HEK293T (cell line): Measurements from ENCODE around the gene RGL1.

ENCODE experiments used
- CTCF ChIA-PET: fragments of 350-600 bp; formaldehyde crosslinking; extraction: SDS; loops from one replicate; lab custom pipeline; 2021; ENCODE audit warnings: antibody characterized with exemption, inconsistent platforms; lab: Yijun Ruan, JAX
- POLR2A ChIA-PET: fragments of 350-600 bp; formaldehyde crosslinking; extraction: SDS; loops from one replicate; lab custom pipeline; 2020; ENCODE audit warnings: antibody characterized with exemption, inconsistent platforms; lab: Yijun Ruan, JAX
- DNase-seq: peaks from one replicate; pipeline ENCODE4 v3.0.0; 2012; ENCODE audit warnings: mixed read lengths; ENCODE audit errors: extremely low spot score
- ARNT ChIP-seq: fragments of 450-650 bp; IDR thresholded peaks from 2 replicates; pipeline ENCODE4 v1.6.1; 2017; ENCODE audit warnings: mild to moderate bottlenecking
- BHLHE40 ChIP-seq: fragments of 450-650 bp; IDR thresholded peaks from 2 replicates; pipeline ENCODE4 v1.6.1; 2016; ENCODE audit warnings: mild to moderate bottlenecking, moderate library complexity, borderline replicate concordance
- CTBP1 ChIP-seq: fragments of 450-650 bp; IDR thresholded peaks from 2 replicates; pipeline ENCODE4 v1.6.1; 2016; ENCODE audit warnings: borderline replicate concordance
- ELF4 ChIP-seq: fragments of 450-650 bp; IDR thresholded peaks from 2 replicates; pipeline ENCODE4 v1.6.1; 2017; ENCODE audit warnings: antibody characterized with exemption
- FOXA1 ChIP-seq: fragments of 450-650 bp; IDR thresholded peaks from 2 replicates; pipeline ENCODE4 v1.6.1; 2016; ENCODE audit warnings: mild to moderate bottlenecking
- FOXK2 ChIP-seq: fragments of 450-650 bp; IDR thresholded peaks from 2 replicates; pipeline ENCODE4 v1.6.1; 2016; ENCODE audit warnings: mild to moderate bottlenecking
- FOXM1 ChIP-seq: fragments of 450-650 bp; IDR thresholded peaks from 2 replicates; pipeline ENCODE4 v1.6.1; 2017; ENCODE audit warnings: mild to moderate bottlenecking, borderline replicate concordance
- HDGF ChIP-seq: fragments of 450-650 bp; IDR thresholded peaks from 2 replicates; pipeline ENCODE4 v1.6.1; 2017; ENCODE audit warnings: antibody characterized with exemption, borderline replicate concordance
- L3MBTL2 ChIP-seq: fragments of 450-650 bp; conservative IDR thresholded peaks from 2 replicates; pipeline ENCODE4 v1.6.1; 2016; ENCODE audit warnings: mild to moderate bottlenecking
- LEF1 ChIP-seq: fragments of 450-650 bp; IDR thresholded peaks from 2 replicates; pipeline ENCODE4 v1.6.1; 2017; ENCODE audit warnings: mild to moderate bottlenecking, borderline replicate concordance
- NFRKB ChIP-seq: fragments of 450-650 bp; IDR thresholded peaks from 2 replicates; pipeline ENCODE4 v1.6.1; 2016; ENCODE audit warnings: mild to moderate bottlenecking, moderate library complexity
- PKNOX1 ChIP-seq: fragments of 450-650 bp; IDR thresholded peaks from 2 replicates; pipeline ENCODE4 v1.6.1; 2016
- SP1 ChIP-seq: fragments of 450-650 bp; IDR thresholded peaks from 2 replicates; pipeline ENCODE4 v1.6.1; 2017
- SUZ12 ChIP-seq: fragments of 450-650 bp; IDR thresholded peaks from 2 replicates; pipeline ENCODE4 v1.6.1; 2016; ENCODE audit warnings: mild to moderate bottlenecking
- TARDBP ChIP-seq: fragments of 450-650 bp; IDR thresholded peaks from 2 replicates; pipeline ENCODE4 v1.6.1; 2016
- ZNF384 ChIP-seq: fragments of 450-650 bp; IDR thresholded peaks from 2 replicates; pipeline ENCODE4 v1.6.1; 2016

RGL1 gene

GRCh38 chr1:183838221-183838620 lies 33.3 kb downstream of the RGL1 start:
- DNase-seq, result no peak
- POLR2A ChIA-PET, result no interaction called here
- no peak for TF ChIP-seq FOXK2
- no peak for TF ChIP-seq CTBP1
- no peak for TF ChIP-seq ARNT
- no peak for TF ChIP-seq NFRKB
- no peak for TF ChIP-seq HDGF
- no peak for TF ChIP-seq TARDBP
- no peak for TF ChIP-seq L3MBTL2
- no peak for TF ChIP-seq BHLHE40
- no peak for TF ChIP-seq PKNOX1
- no peak for TF ChIP-seq SP1
- no peak for TF ChIP-seq ELF4
- TF ChIP-seq SUZ12, result no peak
- no peak for TF ChIP-seq FOXA1
- TF ChIP-seq ZNF384, result no peak
- TF ChIP-seq FOXM1, result no peak
- no peak for TF ChIP-seq LEF1
- CTCF ChIA-PET, result interaction anchor here (1.1 kb wide), 1 partner anchor 78 kb away, joined by 3 read pairs; no protein-coding TSS in a partner anchor

- DNase-seq, result no peak
- POLR2A ChIA-PET, result no interaction called here
- CTCF ChIA-PET, result no interaction called here
Measured at GRCh38 chr1:183840140-183840539, 35.2 kb downstream of the RGL1 start.

GRCh38 chr1:183841550-183841949 lies 36.6 kb downstream of the RGL1 start:
- ChIA-PET CTCF (no interaction called here), POLR2A (no interaction called here)
- DNase-seq, result no peak
- TF ChIP-seq FOXK2, result no peak
- TF ChIP-seq PKNOX1, result no peak
- TF ChIP-seq TARDBP, result no peak
- TF ChIP-seq FOXM1, result no peak
- no peak for TF ChIP-seq NFRKB
- TF ChIP-seq L3MBTL2, result no peak
- no peak for TF ChIP-seq BHLHE40
- TF ChIP-seq SP1, result no peak
- no peak for TF ChIP-seq ELF4
- TF ChIP-seq ARNT, result no peak
- no peak for TF ChIP-seq FOXA1
- TF ChIP-seq LEF1, result no peak
- no peak for TF ChIP-seq CTBP1
- TF ChIP-seq SUZ12, result no peak
- TF ChIP-seq HDGF, result no peak
- no peak for TF ChIP-seq ZNF384

More at GRCh38 chr1:183840140-183840539, 35.2 kb downstream of the RGL1 start:
- TF ChIP-seq ARNT (no peak), ZNF384 (no peak), CTBP1 (no peak), NFRKB (no peak), FOXK2 (no peak), TARDBP (no peak), SP1 (no peak), HDGF (no peak), FOXA1 (no peak), PKNOX1 (no peak), SUZ12 (no peak), LEF1 (no peak), FOXM1 (no peak), L3MBTL2 (no peak), BHLHE40 (no peak), ELF4 (no peak)

GRCh38 chr1:183841950-183842794 lies 37.3 kb downstream of the RGL1 start:
- peak; percentile 27 for DNase-seq
- CTCF ChIA-PET, result no interaction called here
- no peak for TF ChIP-seq ZNF384
- POLR2A ChIA-PET, result no interaction called here

GRCh38 chr1:183842795-183843144 lies 37.9 kb downstream of the RGL1 start:
- CTCF ChIA-PET, result no interaction called here
- no peak for TF ChIP-seq L3MBTL2
- TF ChIP-seq FOXM1, result no peak
- no peak for TF ChIP-seq CTBP1
- TF ChIP-seq LEF1, result no peak
- TF ChIP-seq FOXA1, result no peak
- no peak for TF ChIP-seq ZNF384
- no peak for TF ChIP-seq PKNOX1
- TF ChIP-seq FOXK2, result no peak
- TF ChIP-seq NFRKB, result no peak
- no peak for TF ChIP-seq SUZ12
- no peak for TF ChIP-seq ARNT
- no peak for TF ChIP-seq HDGF
- no peak for TF ChIP-seq SP1
- no peak for TF ChIP-seq BHLHE40
- TF ChIP-seq ELF4, result no peak
- no peak for TF ChIP-seq TARDBP

More at GRCh38 chr1:183842795-183843144, 37.9 kb downstream of the RGL1 start:
- DNase-seq, result no peak
- POLR2A ChIA-PET, result no interaction called here
